Calu3 (cell line): ENCODE measurements around the gene MICALL1. TPM values are rescaled to one million over a fixed set of nuclear protein-coding genes. Genes with fewer than 3 reads are reported as not detected.

Experiments
- BruUV-seq: library from RNA; stranded (reverse); fragments of 400-500 nt; replicated peaks from 2 replicates; lab custom pipeline; 2021; lab: Mats Ljungman, UMichigan
- CTCF ChIA-PET: fragments of 300-600 bp; sonication (Branson Sonifier 250); formaldehyde crosslinking; loops from one replicate; lab custom pipeline; 2022; ENCODE audit warnings: antibody characterized with exemption; lab: Charles Lee
- DNase-seq: peaks from one replicate; pipeline ENCODE4 v3.0.0; 2022
- H3K27ac Mint-ChIP-seq: one replicate; pipeline ENCODE4 v1.8.0; 2022; ENCODE audit warnings: mixed read lengths; ENCODE audit not compliant: unreplicated experiment
- H3K27me3 Mint-ChIP-seq: one replicate; pipeline ENCODE4 v1.8.0; 2022; ENCODE audit warnings: mixed read lengths; ENCODE audit not compliant: unreplicated experiment
- H3K36me3 Mint-ChIP-seq: one replicate; pipeline ENCODE4 v1.8.0; 2022; ENCODE audit warnings: mild to moderate bottlenecking, moderate library complexity, mixed read lengths; ENCODE audit not compliant: insufficient read depth, unreplicated experiment
- H3K4me1 Mint-ChIP-seq: one replicate; pipeline ENCODE4 v1.8.0; 2022; ENCODE audit warnings: mild to moderate bottlenecking, low read depth, mixed read lengths; ENCODE audit not compliant: unreplicated experiment
- H3K4me3 Mint-ChIP-seq: one replicate; pipeline ENCODE4 v1.8.0; 2022; ENCODE audit warnings: mild to moderate bottlenecking, low read depth, moderate library complexity, mixed read lengths; ENCODE audit not compliant: unreplicated experiment
- H3K9me3 Mint-ChIP-seq: one replicate; pipeline ENCODE4 v1.8.0; 2022; ENCODE audit warnings: low read depth, mixed read lengths; ENCODE audit not compliant: unreplicated experiment
- intact Hi-C: fragments of 100-400 bp; cut with micrococcal nuclease; formaldehyde crosslinking; loops from one replicate; pipeline ENCODE4 v1.10.0; 2022; ENCODE audit not compliant: unreplicated experiment
- total RNA-seq: library from RNA; stranded (reverse); gene quantifications from 2 replicates; pipeline ENCODE4 v1.2.3, GENCODE V29; 2022
- TF ChIP-seq, protein P1 (sequence below): fragments of 200-600 bp; IDR thresholded peaks from one replicate; pipeline ENCODE4 v1.8.0; 2022; ENCODE audit warnings: antibody characterized with exemption; ENCODE audit not compliant: unreplicated experiment

Gene MICALL1
- total RNA-seq, 1 experiment from 2014 or later, result 69.7 TPM

DNA sequence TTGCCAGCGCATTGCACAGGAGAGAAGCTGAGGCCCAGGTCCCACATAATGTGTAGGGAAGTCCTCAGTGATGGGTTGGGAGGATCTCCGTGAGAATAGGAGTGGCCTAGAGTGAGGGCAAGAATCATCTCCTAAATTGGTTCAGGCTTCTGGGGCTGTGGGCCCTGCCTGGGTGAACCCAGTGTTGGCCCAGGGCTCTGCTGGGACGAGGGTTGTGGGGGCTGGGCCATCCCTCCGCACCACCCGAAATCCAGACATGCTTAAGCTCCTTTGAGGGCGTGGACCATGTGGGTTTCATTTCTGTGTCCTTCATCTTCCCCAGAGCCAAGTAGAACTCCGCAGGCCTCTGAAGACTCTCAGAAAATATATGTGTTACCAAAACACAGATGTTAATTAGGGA is 3.7 kb downstream of the MICALL1 start:
- Mint-ChIP-seq H3K27me3 (no peaks in the 10 kb centered on the region), H3K4me1 (peaks cover 19% of the 10 kb centered on the region), H3K4me3 (no peak overlapping the region), H3K36me3 (peaks cover 64% of the 10 kb centered on the region), H3K27ac (no peak overlapping the region), H3K9me3 (no peaks in the 10 kb centered on the region)
- TF ChIP-seq, protein P1, sequence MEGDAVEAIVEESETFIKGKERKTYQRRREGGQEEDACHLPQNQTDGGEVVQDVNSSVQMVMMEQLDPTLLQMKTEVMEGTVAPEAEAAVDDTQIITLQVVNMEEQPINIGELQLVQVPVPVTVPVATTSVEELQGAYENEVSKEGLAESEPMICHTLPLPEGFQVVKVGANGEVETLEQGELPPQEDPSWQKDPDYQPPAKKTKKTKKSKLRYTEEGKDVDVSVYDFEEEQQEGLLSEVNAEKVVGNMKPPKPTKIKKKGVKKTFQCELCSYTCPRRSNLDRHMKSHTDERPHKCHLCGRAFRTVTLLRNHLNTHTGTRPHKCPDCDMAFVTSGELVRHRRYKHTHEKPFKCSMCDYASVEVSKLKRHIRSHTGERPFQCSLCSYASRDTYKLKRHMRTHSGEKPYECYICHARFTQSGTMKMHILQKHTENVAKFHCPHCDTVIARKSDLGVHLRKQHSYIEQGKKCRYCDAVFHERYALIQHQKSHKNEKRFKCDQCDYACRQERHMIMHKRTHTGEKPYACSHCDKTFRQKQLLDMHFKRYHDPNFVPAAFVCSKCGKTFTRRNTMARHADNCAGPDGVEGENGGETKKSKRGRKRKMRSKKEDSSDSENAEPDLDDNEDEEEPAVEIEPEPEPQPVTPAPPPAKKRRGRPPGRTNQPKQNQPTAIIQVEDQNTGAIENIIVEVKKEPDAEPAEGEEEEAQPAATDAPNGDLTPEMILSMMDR, result no peak
- CTCF ChIA-PET, result interaction anchor here (0.6 kb wide), 1 partner anchor 44 kb away, joined by 3 read pairs; no protein-coding TSS in a partner anchor
- TSS peak; percentile 0 for BruUV-seq
- DNase-seq, result no peak
- intact Hi-C loops, result no loop called here

DNA sequence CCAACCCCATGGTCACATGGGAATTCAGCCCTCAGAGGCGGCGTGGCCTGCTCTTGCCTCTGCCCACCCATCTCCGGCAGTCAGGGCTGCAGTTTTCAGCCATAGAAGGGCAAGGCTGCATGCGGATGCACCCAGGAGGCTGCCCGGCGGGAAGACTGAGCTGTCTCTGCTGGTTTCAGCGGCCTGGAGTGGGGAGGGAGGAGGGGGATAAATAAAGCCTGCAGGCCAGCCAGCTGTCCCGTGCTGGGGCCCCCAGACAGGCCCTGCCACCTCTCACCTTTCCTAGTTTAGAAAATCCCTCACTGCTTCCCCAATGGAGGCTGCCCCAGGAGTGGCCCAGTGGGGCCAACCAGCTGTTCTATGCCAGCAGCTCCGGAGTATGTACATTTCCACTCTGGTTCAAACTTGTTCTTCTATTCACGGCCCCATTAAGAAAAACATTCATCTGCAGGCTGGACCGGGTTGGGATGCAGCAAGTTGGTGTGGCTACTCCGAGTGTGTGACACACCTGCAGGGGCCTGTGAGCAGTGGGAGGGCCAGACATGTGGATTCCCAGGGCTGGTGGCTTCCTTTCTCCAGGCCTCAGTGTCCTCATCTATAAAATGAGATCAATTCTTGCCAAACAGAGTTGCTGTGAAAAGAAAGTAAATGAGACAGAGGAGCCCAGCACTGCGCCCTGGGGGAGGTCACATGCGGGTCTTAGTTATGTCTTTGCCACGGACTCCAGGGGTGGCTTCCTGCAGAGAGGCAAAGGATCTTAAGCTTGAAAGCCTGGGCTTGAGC is 5.0 kb downstream of the MICALL1 start:
- CTCF ChIA-PET, result interaction anchor here (0.6 kb wide), 1 partner anchor 1092 kb away, joined by 3 read pairs; no protein-coding TSS in a partner anchor
- TF ChIP-seq, protein P1, result no peak
- DNase-seq, result no peak
- no peak overlapping the region for H3K4me3 Mint-ChIP-seq
- no peaks in the 10 kb centered on the region for H3K9me3 Mint-ChIP-seq
- no peak overlapping the region for H3K27ac Mint-ChIP-seq
- no peaks in the 10 kb centered on the region for H3K27me3 Mint-ChIP-seq
- peaks cover 61% of the 10 kb centered on the region for H3K36me3 Mint-ChIP-seq
- intact Hi-C loops, result no loop called here
- peaks cover 10% of the 10 kb centered on the region for H3K4me1 Mint-ChIP-seq
- BruUV-seq, result no TSS peak

DNA sequence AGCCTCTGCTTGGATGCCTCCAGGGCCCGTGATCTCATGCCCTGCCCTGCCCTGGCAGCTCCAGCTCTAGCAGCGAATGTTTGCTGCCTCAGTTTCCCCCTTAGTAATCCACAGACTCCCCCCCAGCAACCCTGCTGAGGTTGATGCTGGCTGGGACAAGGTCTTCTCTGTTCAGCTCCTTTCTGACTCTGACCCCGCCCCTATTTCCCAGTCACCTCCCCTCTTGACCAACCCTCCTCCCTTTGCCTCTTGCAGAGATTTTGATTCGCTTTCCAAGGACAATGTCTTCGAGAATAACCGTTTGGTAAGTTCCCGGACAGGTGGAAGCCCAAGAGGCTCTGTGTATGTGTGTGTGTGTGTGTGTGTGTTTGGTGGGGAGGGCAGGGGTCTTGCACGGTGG is 5.6 kb downstream of the MICALL1 start:
- CTCF ChIA-PET, result interaction anchor here (0.9 kb wide), 1 partner anchor 86 kb away, joined by 3 read pairs; no protein-coding TSS in a partner anchor
- Mint-ChIP-seq H3K36me3 (peaks cover 62% of the 10 kb centered on the region), H3K27ac (no peak overlapping the region), H3K4me3 (no peak overlapping the region), H3K9me3 (no peaks in the 10 kb centered on the region), H3K4me1 (peaks cover 10% of the 10 kb centered on the region), H3K27me3 (no peaks in the 10 kb centered on the region)
- no TSS peak for BruUV-seq
- no peak for DNase-seq
- intact Hi-C loops, result no loop called here
- TF ChIP-seq, protein P1, result no peak

DNA sequence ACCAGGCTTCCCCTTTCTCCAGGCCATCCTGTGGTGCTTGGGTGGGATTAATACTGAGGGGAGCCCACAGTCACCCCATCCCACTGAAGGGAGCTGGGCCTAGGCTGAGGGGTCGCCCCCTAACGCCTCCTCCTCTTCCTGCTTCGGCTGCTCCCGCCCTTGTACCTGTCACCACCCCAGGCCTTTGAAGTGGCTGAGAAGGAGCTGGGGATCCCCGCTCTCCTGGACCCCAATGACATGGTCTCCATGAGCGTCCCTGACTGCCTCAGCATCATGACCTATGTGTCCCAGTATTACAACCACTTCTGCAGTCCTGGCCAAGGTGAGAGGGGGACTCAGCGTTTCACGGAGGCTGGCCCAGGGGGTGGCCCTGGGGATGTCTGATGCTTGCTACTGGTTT is 6.1 kb downstream of the MICALL1 start:
- Mint-ChIP-seq H3K4me3 (no peak overlapping the region), H3K4me1 (peaks cover 10% of the 10 kb centered on the region), H3K36me3 (peaks cover 61% of the 10 kb centered on the region), H3K27me3 (no peaks in the 10 kb centered on the region), H3K27ac (no peak overlapping the region), H3K9me3 (no peaks in the 10 kb centered on the region)
- BruUV-seq, result no TSS peak
- TF ChIP-seq, protein P1, result no peak
- CTCF ChIA-PET, result interaction anchor here (0.9 kb wide), 1 partner anchor 85 kb away, joined by 3 read pairs; no protein-coding TSS in a partner anchor
- DNase-seq, result no peak
- intact Hi-C loops, result no loop called here
